ENCODE results near the gene PRPF19.
"Not testable (repeated sequence)": the region's sequence is repeated elsewhere in the genome, so short reads cannot be mapped to it uniquely, and the experiment has no call there.

PRPF19 gene

GRCh38 chr11:60921777-60922335 is 15.5 kb upstream of the PRPF19 start:
- no peak for DNase-seq

GRCh38 chr11:60921259-60921658 is 14.9 kb upstream of the PRPF19 start:
- DNase-seq, result no peak

- no peak for DNase-seq
Measured at GRCh38 chr11:60919956-60920355, 13.6 kb upstream of the PRPF19 start.

- no peak for DNase-seq
Measured at GRCh38 chr11:60919320-60919719, 12.9 kb upstream of the PRPF19 start.

GRCh38 chr11:60918939-60919265 is 12.5 kb upstream of the PRPF19 start:
- no peak for DNase-seq

- DNase-seq, result no peak
Measured at GRCh38 chr11:60918251-60918938, 12.0 kb upstream of the PRPF19 start.

GRCh38 chr11:60917267-60917666 is 10.9 kb upstream of the PRPF19 start:
- no peak for DNase-seq

- DNase-seq, result no peak
Measured at GRCh38 chr11:60916669-60917206, 10.4 kb upstream of the PRPF19 start.

GRCh38 chr11:60915248-60915914 is 9.0 kb upstream of the PRPF19 start:
- DNase-seq, result peak; percentile 73

GRCh38 chr11:60914633-60915247 is 8.4 kb upstream of the PRPF19 start:
- no peak for DNase-seq

GRCh38 chr11:60913793-60914632 is 7.6 kb upstream of the PRPF19 start, which contains the start of gene TMEM109:
TSS of gene TMEM109 (plus strand) at chr11:60914158. CDS start at chr11:60919694, 5,536 bp downstream.
- peak; percentile 89 for DNase-seq

- no peak for DNase-seq
Measured at GRCh38 chr11:60912851-60913528, 6.6 kb upstream of the PRPF19 start.

GRCh38 chr11:60912223-60912850 is 6.0 kb upstream of the PRPF19 start:
- no peak for DNase-seq

GRCh38 chr11:60910711-60911380 is 4.5 kb upstream of the PRPF19 start:
- no peak for DNase-seq

GRCh38 chr11:60910281-60910687 is 3.9 kb upstream of the PRPF19 start:
- peak; percentile 67 for DNase-seq

- DNase-seq, result not testable (repeated sequence)
Measured at GRCh38 chr11:60909680-60910280, 3.4 kb upstream of the PRPF19 start.

- DNase-seq, result no peak
Measured at GRCh38 chr11:60908803-60909202, 2.4 kb upstream of the PRPF19 start.

GRCh38 chr11:60905551-60906113 is 753 bp downstream of the PRPF19 start:
- no peak for DNase-seq

GRCh38 chr11:60905047-60905446 is 1.3 kb downstream of the PRPF19 start:
- no peak for DNase-seq

GRCh38 chr11:60902625-60903024 is 3.8 kb downstream of the PRPF19 start:
- DNase-seq, result no peak
